Measurements from ENCODE around the gene AR. TPM values are rescaled to one million over a fixed set of nuclear protein-coding genes. Genes with fewer than 3 reads are reported as not detected.

Gene AR
- total RNA-seq, 1 experiment from 2014 or later, result not detected

DNA sequence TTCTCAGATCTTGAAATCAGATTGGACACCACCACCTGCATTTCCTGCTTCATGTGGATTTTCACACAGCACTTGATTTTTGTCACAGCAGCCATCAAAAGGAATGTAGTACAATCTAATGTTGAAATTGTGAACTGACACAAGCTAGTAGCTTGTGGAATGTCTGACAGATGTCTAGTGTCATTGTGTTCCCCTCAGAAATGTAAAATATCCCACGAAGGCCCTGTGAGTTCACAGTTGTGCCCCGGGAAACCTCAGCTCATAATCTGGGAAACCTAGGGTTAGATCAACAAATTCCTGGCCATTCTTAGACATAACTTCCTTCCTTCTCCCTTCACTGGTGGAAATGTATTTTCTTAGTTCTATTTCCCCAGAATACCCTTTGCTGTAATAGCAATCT, 205.7 kb downstream of the AR start:
- CTCF ChIA-PET, result no interaction called here
- Histone ChIP-seq H3F3A (ENCODE audit: low read length, unreplicated experiment) (no peaks in the 10 kb centered on the region), H3K4me3 (ENCODE audit: low read length) (no peak overlapping the region), H3K27ac (ENCODE audit: low read length) (no peak overlapping the region), H3K4me2 (ENCODE audit: low read length) (no peak overlapping the region), H3K9ac (ENCODE audit: low read length) (no peak overlapping the region), H3K9me3 (ENCODE audit: low read length) (no peaks in the 10 kb centered on the region), H2AFZ (ENCODE audit: low read length) (no peak overlapping the region), H3K4me1 (ENCODE audit: insufficient read depth, low read length) (no peaks in the 10 kb centered on the region), H3K27me3 (ENCODE audit: low read length) (no peaks in the 10 kb centered on the region), H3K36me3 (ENCODE audit: low read depth, low read length) (no peaks in the 10 kb centered on the region), H4K20me1 (ENCODE audit: low read length) (no peaks in the 10 kb centered on the region), H3K79me2 (ENCODE audit: low read length) (no peaks in the 10 kb centered on the region), H3K9me2 (replicated peaks; ENCODE audit: low read length) (no peaks in the 10 kb centered on the region)
- BruUV-seq (replicated peaks), result no TSS peak
- no peak for ATAC-seq
- POLR2A ChIA-PET (ENCODE audit: unreplicated experiment), result no interaction called here
- intact Hi-C loops (cut with micrococcal nuclease), result no loop called here
- DNase-seq, result no peak
- TF ChIP-seq EZH2phosphoT487 (IDR thresholded peaks at IDR 0.05; ENCODE audit: borderline replicate concordance, low read length) (no peak), EZH2 (IDR thresholded peaks at IDR 0.05; ENCODE audit: low read length, unreplicated experiment) (no peak)
- TF ChIP-seq, protein P1, sequence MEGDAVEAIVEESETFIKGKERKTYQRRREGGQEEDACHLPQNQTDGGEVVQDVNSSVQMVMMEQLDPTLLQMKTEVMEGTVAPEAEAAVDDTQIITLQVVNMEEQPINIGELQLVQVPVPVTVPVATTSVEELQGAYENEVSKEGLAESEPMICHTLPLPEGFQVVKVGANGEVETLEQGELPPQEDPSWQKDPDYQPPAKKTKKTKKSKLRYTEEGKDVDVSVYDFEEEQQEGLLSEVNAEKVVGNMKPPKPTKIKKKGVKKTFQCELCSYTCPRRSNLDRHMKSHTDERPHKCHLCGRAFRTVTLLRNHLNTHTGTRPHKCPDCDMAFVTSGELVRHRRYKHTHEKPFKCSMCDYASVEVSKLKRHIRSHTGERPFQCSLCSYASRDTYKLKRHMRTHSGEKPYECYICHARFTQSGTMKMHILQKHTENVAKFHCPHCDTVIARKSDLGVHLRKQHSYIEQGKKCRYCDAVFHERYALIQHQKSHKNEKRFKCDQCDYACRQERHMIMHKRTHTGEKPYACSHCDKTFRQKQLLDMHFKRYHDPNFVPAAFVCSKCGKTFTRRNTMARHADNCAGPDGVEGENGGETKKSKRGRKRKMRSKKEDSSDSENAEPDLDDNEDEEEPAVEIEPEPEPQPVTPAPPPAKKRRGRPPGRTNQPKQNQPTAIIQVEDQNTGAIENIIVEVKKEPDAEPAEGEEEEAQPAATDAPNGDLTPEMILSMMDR (conservative IDR thresholded peaks at IDR 0.05; ENCODE audit: low read depth, low read length), result no peak

DNA sequence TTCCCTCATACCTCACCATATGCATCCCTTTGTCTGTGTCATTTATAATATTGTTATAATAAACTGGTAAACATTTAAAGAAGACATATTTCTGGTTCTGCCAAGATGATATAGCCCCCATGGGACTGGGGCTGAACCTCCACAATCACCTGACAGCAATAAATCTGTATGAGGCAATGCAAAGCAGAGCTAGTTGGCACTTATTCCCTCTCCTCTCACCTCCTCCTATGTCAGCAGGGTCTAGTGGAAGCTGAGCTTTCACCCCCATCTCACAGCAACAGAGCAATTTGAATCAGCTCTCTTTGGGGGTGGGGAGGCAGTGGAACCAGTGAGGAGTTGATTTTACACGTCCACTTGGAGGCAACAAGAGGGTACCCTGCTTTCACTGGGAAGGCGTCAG, 206.9 kb downstream of the AR start:
- BruUV-seq (replicated peaks), result no TSS peak
- no peak for DNase-seq
- H3K9me2 ChIP-seq (replicated peaks; ENCODE audit: low read length), result no peaks in the 10 kb centered on the region
- ATAC-seq, result no peak
- no peaks in the 10 kb centered on the region for H3K27me3 ChIP-seq (ENCODE audit: low read length)
- no peak overlapping the region for H3K9ac ChIP-seq (ENCODE audit: low read length)
- no peaks in the 10 kb centered on the region for H4K20me1 ChIP-seq (ENCODE audit: low read length)
- CTCF ChIA-PET, result no interaction called here
- no peak overlapping the region for H2AFZ ChIP-seq (ENCODE audit: low read length)
- intact Hi-C loops (cut with micrococcal nuclease), result no loop called here
- POLR2A ChIA-PET (ENCODE audit: unreplicated experiment), result no interaction called here
- no peaks in the 10 kb centered on the region for H3K4me1 ChIP-seq (ENCODE audit: insufficient read depth, low read length)
- H3F3A ChIP-seq (ENCODE audit: low read length, unreplicated experiment), result no peaks in the 10 kb centered on the region
- H3K4me2 ChIP-seq (ENCODE audit: low read length), result no peak overlapping the region
- H3K9me3 ChIP-seq (ENCODE audit: low read length), result no peaks in the 10 kb centered on the region
- H3K79me2 ChIP-seq (ENCODE audit: low read length), result no peaks in the 10 kb centered on the region
- no peaks in the 10 kb centered on the region for H3K36me3 ChIP-seq (ENCODE audit: low read depth, low read length)
- H3K4me3 ChIP-seq (ENCODE audit: low read length), result no peak overlapping the region
- H3K27ac ChIP-seq (ENCODE audit: low read length), result no peak overlapping the region
- TF ChIP-seq EZH2phosphoT487 (IDR thresholded peaks at IDR 0.05; ENCODE audit: borderline replicate concordance, low read length) (no peak), EZH2 (IDR thresholded peaks at IDR 0.05; ENCODE audit: low read length, unreplicated experiment) (no peak)
- TF ChIP-seq, protein P1 (conservative IDR thresholded peaks at IDR 0.05; ENCODE audit: low read depth, low read length), result no peak

DNA sequence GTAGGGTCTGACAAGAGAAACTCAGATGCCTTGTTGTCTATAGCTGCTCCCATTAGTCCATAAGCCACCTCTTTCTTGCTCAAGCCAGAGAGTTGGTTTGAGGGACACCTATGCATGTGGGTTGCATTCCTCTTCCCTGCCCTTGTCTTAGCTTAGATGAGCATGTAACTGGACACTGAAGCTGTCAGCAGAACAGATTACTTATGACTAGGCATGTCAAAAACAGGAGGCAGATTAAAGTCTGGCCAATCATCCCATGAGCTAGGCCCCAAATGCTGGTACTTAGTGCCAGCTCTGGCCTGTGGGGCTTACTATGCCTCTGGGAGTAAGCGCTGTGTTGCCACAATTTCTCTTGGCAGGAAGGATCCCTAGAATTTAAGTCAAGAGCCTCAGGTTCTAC, 215.2 kb downstream of the AR start:
- H2AFZ ChIP-seq (ENCODE audit: low read length), result no peak overlapping the region
- no peaks in the 10 kb centered on the region for H3K36me3 ChIP-seq (ENCODE audit: low read depth, low read length)
- no peaks in the 10 kb centered on the region for H3K79me2 ChIP-seq (ENCODE audit: low read length)
- H3K4me1 ChIP-seq (ENCODE audit: insufficient read depth, low read length), result no peaks in the 10 kb centered on the region
- intact Hi-C loops (cut with micrococcal nuclease), result no loop called here
- no peak overlapping the region for H3K4me2 ChIP-seq (ENCODE audit: low read length)
- ChIA-PET CTCF (no interaction called here), POLR2A (ENCODE audit: unreplicated experiment) (no interaction called here)
- H3K9me3 ChIP-seq (ENCODE audit: low read length), result no peaks in the 10 kb centered on the region
- H3K9ac ChIP-seq (ENCODE audit: low read length), result no peak overlapping the region
- H3K27me3 ChIP-seq (ENCODE audit: low read length), result no peaks in the 10 kb centered on the region
- H3F3A ChIP-seq (ENCODE audit: low read length, unreplicated experiment), result no peaks in the 10 kb centered on the region
- no peak for DNase-seq
- BruUV-seq (replicated peaks), result no TSS peak
- no peaks in the 10 kb centered on the region for H3K9me2 ChIP-seq (replicated peaks; ENCODE audit: low read length)
- no peak for TF ChIP-seq EZH2 (IDR thresholded peaks at IDR 0.05; ENCODE audit: low read length, unreplicated experiment)
- no peak for TF ChIP-seq EZH2phosphoT487 (IDR thresholded peaks at IDR 0.05; ENCODE audit: borderline replicate concordance, low read length)
- TF ChIP-seq, protein P1 (conservative IDR thresholded peaks at IDR 0.05; ENCODE audit: low read depth, low read length), result no peak
- no peak overlapping the region for H3K4me3 ChIP-seq (ENCODE audit: low read length)
- ATAC-seq, result no peak
- no peaks in the 10 kb centered on the region for H4K20me1 ChIP-seq (ENCODE audit: low read length)
- H3K27ac ChIP-seq (ENCODE audit: low read length), result no peak overlapping the region
